NCI-H345 (cell line): ENCODE results near the gene CHST15.

Experiments used
- DNase-seq: peaks from one replicate; lab custom pipeline; 2025; lab: John Stamatoyannopoulos, UW

CHST15 gene

DNA sequence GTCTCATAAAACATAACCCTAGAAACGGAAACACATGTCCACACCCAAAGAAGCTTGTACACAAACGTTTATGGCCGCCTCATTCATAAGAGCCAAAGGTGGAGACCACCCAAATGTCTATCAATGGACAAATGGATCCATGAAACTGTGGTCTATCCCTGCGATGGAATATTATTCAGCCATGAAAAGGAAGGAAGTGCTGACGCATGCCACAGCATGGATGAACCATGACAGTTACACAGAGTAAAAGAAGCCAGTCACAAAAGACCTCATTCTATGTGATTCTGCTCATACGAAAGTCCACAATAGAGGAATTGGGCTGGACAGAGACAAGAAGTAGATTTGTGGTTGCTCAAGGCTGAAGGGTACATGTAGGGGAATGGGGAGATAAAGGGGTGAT lies 10.8 kb downstream of the CHST15 start:
- no peak for DNase-seq

DNA sequence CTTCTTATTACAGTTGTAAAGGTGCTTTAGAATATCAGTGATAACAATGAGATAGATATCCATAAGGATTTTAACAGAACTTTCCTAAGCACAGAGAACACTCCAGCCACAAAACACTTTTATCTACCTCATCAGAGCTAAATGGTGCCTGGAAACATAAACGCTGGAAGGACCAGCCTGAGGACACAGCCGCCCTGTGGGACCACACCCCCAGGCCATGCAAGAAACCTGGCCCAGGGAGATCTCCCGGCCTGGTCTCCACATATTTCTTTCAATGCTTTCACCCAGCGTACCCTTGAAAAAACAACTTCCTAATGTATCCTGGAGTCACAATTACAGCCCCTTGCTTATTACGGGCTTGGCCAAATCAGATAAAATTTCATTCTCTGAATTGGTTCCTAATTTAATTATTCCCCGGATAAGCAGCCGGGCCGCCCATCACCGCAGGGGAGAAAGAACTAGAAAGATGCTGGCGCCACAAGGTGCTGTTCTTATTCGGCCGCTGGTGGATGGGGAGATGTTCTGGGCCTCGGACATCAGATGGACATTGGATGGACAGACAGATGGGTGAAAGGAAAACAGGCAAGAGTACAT lies 11.8 kb downstream of the CHST15 start:
- DNase-seq: no peak

DNA sequence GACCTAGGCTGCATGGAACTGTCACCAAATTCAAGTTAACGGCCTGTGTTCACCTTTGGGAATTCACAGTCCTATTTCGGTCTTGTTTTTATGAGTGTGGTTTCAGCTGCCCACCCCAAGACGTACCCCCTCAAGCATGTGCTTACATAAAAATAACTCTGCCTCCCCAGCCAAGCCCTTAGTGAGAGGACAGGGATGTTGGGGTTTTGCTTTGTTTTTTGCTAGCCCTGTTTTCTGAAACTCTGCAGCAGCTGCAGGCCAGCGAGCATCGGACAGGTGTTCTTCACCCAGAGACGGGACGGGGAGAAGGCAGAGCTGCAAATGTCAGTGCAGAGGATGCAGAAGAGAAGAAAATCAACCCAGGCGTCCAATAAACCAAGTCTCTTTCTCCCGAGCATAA lies 13.5 kb downstream of the CHST15 start:
- DNase-seq: no peak

DNA sequence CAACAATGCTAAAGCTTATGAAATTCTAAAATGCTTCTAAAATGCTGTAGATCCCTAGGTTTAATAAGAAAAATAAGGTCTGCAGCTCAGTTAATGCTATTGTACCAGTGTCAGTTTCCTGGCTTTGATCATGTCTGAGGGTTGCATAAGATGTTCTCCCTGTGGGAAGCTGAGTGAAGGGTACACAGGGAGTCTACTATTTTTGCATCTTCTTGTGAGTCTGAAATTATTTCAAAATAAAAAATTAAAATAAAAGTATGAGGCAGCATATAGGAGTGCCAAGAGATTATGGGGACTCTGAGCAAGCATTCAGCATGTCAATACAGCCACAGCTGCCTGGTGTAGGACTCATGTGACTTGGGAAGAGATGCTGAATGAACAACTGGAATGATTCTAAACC lies 14.7 kb downstream of the CHST15 start:
- DNase-seq: no peak

DNA sequence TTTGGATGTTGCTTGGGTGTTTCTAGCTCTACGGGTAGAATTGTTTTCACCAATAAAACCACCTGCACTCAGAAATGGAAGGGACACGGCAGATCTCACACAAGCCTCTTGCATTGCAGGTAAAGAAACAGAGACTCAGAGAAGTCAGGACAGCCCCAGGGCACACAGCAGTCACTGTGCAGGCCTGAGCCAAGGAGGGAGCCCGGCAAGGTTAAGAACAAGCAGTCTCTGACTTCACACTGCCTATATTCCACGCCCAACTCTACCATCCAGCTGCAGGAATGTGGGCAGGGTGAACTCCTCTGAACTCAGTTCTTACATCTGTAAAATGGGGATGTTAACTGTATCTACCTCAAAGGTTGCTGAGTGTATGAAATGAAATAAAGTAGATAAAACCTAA lies 15.4 kb downstream of the CHST15 start:
- no peak for DNase-seq

DNA sequence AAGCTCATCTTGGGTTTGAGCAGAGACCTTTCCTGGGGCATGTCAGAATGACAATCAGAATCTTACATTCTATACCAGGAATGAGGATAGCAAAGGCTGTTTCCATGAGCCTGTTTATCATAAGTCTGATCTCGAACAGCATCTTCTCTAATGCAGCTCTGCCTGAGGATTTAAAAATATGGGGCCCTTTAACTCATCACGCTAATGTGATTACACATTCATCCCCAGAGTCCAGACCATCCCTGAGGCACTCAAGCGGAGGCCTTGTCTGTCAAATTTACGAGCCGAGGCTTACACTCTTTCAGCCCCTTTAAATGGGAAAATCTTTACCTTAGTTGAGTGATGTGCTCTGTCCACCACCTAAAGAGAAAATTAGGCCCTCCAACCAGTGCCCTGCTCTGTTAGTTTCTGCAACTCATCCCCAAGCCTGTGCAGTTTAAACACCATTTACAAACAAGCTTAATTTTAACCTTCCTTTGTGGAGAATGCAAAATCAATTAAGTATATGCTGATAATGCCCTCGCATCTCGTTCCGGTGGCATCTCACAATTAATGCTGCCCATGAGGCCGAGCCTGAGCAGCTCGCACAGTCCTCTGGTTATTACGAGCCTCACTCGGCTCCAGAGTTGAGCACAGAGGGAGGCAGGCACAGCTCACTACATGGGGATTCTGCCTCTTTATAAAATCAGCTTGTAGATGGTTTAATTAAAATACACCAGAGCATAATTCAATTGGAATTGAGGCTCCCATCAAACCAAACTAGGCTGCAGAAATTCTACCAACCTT lies 16.0 kb downstream of the CHST15 start:
- no peak for DNase-seq

GRCh38 chr10:124076148-124076733 lies 17.2 kb downstream of the CHST15 start:
- DNase-seq: no peak

DNA sequence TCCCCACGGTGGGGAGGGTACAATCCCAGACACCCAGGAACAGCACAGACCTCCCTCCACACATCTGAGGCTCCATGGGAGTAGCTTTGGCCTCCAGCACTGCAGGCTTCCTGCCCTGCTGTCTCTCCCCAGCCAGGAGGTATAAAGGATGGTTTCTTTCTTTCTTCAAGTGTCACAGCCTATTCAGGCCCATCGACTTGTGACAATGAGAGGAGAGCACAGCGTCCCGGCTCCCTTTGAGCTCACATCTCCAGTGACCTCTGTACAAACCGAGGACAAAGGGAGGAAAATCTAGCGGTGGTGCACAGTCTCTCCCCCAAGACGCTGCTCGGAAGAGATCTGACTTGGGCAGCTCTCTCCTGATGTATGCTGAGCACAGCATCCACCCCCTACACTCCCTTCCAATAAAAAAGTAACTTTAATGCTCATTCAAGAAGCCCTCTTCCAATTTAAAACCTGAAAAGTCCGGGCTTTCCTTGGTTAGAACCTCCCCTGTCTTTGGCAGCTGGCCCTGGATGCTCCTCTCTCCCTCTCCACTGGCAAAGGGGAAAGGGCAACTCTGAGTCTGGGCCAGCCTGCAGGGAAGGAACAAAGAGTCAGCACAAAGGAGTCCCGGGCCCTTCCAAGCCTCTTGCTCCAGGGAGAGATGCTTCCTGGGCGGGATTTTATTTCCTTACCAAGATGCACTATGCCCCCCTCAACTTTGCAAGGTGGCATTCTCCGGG lies 18.0 kb downstream of the CHST15 start:
- no peak for DNase-seq

DNA sequence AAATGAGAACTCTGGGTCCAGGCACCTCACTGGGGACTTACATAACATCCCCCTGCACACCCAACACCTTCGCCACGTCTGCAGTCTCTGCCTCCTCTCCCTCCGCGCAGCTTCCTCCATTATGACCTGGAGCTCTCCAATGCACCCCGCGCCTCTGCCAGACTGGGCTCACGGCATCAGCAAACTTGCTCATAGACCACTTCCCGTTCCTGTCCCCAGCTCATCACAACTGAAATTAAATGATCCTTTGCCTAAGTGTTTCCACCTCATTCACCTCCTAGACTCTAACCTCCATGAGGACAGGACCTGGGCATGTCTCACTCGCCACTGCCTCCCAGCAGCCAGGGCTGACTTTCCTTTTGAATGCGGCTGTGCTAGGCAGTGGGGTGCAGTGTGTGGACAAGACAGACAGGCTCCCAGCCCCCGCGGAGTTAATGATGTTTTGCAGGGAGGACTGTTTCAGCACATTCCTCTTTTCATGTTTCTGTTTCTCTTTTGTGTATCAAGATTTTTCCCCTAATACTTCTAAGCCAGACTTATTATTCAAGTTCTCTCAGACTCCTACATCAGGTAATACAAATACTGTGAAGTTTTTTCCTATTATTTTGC lies 18.8 kb downstream of the CHST15 start:
- no peak for DNase-seq

DNA sequence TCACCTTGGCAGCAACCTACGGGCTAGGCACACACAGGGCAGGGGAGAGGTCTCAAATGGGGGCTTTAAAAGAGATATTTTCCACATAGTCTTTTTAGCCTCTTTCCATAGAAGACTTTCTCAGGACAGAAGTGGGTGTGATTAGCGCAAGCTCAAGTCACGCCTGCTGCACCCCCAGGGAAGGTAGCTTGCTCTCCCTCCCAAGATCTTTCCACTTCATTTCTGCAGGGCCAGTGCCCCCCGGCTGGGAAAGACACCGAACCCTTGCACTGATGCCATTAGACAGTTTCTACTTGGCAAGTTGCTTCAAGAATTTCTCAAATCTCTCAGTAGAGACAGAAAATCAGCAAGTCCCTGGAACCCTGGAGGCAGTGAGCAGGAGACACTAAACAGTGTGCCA lies 19.4 kb downstream of the CHST15 start:
- no peak for DNase-seq

DNA sequence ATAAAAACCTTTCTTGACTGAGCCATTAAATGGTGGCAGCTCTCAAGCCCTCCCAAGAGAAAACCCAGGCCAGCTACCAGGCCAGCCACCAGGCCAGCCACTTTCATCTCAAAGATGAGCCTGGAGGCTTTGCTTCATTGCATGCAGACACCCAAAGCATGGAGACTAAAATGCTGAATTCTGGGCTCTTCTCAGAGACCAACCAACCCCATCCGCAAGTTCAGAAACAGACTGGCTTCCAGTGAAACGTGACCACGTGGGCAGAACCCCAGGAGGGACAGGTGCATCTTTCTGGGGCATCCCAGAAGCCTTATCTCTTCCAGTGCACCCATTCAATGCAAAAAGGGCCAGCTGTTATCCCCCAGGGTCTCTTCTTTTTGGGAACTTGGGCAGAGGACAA lies 20.9 kb downstream of the CHST15 start:
- no peak for DNase-seq

GRCh38 chr10:124072106-124072505 lies 21.3 kb downstream of the CHST15 start:
- no peak for DNase-seq

DNA sequence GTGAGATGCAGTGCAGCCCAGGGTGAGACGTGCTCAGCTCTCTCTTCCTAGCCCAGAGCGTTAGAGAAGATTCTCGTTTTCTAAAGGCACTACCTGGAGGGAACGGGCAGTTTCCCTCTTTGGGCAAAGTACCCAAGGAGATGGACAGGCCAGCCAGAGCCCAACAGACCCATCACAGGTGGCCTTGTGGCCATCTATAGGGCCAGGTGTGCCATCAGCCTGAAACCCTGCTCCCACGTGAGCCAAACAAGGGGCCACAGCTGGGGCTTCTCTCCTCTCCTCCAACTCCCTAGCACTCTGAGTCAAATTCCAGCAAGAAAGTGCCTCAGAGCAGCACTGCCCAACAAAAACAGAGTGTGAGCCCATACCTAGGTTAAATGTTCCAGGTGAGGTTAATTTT lies 22.3 kb downstream of the CHST15 start:
- no peak for DNase-seq

DNA sequence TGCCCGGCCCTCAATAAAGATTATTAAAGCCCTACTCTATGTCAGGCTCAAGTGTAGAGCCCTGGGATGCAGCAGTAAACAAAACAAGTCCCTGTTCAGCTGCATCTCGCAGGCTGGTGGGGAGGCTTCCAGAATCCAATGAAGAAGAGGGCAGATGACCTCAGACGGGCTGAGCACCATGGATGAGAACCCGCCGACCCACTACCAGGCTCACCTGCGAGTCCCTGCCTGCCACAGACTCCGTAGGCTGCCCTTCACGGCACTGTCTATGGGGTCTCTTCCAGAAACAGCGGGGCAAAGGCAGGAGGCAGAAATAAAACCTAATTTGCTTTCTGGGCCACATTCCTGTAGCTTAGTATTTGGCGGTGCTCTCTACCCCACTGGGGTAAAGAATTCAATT lies 22.7 kb downstream of the CHST15 start:
- no peak for DNase-seq

GRCh38 chr10:124069341-124070264 lies 23.8 kb downstream of the CHST15 start:
- DNase-seq: no peak

DNA sequence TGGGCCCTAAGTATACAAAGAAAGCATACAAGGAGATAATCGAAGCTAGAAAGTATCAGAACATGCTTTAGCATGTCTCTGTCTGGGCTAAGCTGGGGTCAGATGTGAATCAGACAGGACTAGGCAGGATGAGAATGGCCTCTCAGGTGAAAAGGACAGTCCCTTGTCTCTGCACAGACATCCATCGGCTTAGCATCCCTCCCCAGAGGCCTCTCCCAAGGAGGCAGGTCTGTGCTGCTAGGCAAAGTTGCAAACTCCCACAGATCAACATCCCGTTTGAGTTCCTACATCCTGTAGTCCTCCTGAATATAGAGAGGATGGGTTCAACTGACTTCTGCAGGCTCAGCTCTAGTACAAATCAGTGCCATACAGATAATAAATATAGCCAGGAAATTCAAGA lies 24.5 kb downstream of the CHST15 start:
- no peak for DNase-seq

DNA sequence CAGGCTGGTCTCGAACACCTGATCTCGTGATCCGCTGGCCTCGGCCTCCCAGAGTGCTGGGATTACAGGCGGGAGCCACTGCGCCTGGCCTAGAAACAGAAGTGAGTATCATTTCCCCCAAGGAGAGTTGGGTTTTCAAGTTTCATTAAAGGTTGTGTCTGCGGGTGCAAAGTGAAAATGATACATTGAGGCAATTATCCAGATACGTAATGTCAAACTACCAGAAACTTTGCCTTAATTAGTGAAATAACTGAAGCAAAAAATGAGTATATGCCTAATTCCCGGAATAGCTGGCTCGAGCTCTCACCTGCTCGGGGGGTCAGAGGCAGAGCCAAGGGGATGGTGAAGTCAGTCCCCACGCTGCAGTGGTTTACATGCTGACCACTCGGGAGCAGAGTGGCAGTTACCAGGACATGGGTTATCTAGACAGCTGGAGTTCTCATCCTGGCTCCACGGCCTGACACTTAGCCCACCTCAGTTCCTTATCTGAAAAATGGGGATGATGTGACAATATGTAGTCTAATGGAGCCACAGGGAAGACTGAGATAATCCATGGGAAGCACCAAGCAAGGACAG lies 25.5 kb downstream of the CHST15 start:
- no peak for DNase-seq

DNA sequence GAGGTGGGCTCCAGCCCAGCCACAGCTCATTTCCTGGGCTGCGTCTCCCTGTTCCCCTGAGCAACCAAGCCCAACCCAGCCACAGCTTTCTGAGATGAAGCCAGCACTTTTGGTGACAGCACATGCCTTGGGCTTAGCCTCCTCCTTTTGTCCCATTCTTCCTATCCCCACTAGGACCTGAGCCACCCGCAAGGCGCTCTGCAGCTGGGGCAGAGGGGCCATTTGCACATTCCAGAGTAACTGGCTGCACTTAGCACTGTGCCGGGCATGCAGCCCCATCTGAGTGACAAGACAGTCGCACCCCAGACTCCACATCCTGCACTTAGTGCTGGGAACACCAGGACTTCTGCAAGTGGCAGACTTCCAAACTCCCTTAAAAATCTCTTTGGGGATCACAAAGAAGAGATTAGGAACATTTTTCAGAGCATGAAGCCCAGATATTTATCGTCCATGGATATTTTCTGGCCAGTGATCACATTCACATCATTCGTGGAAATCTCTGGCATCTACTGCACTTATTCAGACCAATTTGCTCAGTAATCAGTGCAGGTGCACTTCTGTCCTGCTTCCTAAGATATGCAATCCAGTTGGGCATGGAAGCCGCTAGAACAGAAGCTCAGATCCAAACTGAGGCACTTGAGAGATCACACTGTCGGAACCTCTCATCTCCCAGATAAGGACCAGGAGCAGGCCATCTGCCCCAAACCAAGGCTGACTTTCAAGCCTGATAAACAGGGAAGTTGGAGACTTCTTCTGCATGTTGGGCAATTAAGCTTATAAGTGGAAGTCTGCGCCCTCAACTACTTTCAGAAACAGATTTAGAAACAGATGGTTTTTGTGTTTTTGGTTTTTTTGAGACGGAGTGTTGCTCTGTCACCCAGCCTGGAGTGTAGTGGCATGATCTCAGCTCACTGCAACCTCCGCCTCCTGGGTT lies 26.4 kb downstream of the CHST15 start:
- DNase-seq: no peak

- DNase-seq: no peak
These were observed 27.2 kb downstream of the CHST15 start for GRCh38 chr10:124066126-124066700.
